Umbilical cord (tissue), 2 donors: ENCODE results near the gene MAD1L1. TPM values are rescaled to one million over a fixed set of nuclear protein-coding genes. Genes with fewer than 3 reads are reported as not detected.
"Not testable (repeated sequence)": the region's sequence is repeated elsewhere in the genome, so short reads cannot be mapped to it uniquely, and the experiment has no call there.

Experiments
- DNase-seq: peaks from one replicate; pipeline ENCODE4 v3.0.0-alpha.2; 2015; ENCODE audit warnings: low spot score
- total RNA-seq: library from RNA; depleted of rRNA; stranded (reverse); fragments of >200 nt; gene quantifications from one replicate; pipeline ENCODE4 v1.2.3, GENCODE V29; 2014; ENCODE audit warnings: low replicate concordance; ENCODE audit not compliant: insufficient read depth

The MAD1L1 gene
- total RNA-seq, 1 donor from 2014 or later: 23.8 TPM

DNA sequence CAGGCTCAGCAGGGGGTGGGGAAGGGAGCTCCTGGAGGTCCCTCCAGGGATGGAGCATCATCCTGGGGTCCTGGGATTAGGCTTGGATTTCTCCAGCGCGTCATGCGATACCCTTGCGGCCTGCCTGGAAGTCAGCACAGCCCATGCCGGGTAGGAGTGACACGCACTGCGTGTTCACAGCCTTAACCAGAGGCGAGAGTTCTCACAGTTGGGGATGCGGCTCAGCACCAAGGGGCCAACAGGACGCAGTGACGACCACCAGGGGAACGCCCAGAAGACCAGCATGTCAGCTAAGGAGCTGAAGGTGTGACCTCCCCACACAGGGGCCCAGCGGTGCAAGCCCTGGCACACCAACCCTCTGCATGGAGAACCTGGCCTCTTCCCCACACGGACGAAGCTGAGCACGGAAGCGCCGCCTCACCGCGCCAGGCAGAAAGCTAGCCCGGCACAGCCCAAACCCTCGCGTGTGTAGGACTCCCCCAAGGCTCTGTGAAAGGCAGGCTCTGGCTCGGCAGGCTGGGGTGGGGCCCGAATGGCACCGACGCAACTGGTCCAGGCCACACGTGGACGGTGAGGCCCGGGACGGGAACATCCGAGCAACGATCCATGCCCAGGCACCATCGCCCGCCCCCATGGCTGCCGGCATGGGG, 364.1 kb downstream of the MAD1L1 start:
- no peak for DNase-seq

DNA sequence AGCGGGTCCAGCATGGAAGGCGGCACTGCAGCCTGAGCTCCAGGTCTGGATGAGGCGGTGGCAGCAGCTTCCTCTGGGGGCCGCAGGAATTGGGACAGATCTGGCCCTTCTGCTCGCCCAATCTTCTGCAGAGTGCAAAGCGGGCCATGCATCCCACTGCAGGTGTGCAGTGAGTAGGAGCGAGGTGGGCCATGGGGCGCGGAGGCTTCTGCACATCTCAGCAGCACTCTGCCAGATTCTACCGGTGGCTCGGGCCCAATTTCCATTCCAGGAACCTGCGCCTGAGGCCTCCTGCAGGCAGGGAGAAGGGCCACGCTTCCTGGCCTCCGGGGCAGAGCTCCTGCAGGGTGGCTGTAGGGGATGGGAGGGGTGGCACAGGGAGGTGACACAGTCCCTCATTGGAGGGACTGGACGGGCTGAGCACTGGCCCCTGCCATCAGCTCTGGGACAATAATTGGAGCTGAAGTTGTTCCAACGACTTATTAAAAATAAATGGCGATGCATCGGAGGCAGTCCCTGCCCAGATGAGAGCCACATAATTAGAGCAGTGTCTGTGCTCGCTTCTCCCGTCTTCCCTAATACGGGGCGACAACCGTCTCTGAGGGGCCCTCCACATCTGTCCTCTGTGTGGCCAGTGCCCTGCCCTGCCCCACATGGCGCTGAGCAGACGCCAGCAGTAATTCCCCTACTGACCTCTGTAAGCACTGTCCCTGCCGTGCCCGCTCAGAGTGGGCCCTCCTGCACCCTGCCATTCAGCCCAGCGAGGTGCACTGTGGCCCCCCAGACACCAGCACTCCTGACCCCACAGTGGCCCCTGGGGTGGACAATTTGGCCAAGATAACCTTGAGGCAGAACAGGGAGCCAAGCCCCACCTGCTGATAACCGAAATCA, 365.1 kb downstream of the MAD1L1 start:
- DNase-seq: no peak

DNA sequence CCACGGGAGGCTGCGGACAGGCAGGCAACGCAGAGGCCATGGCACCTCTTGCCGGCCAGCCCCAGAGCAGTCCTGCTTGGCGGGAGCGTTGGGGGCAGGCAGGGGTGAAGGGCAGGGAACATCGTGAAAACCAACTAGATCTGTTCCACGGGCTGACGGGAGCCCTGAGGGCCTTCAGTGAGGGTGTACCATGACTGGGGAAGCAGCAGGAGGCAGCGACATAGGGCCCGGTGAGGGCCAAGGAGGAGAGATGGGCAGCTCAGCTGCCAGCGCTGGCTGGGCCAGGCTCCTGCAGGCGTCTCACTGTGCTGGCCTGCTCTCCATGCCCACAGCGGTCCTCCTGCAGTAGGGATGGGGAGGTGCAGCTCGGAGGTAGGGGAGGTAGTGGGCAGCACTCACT, 366.1 kb downstream of the MAD1L1 start:
- DNase-seq: no peak

DNA sequence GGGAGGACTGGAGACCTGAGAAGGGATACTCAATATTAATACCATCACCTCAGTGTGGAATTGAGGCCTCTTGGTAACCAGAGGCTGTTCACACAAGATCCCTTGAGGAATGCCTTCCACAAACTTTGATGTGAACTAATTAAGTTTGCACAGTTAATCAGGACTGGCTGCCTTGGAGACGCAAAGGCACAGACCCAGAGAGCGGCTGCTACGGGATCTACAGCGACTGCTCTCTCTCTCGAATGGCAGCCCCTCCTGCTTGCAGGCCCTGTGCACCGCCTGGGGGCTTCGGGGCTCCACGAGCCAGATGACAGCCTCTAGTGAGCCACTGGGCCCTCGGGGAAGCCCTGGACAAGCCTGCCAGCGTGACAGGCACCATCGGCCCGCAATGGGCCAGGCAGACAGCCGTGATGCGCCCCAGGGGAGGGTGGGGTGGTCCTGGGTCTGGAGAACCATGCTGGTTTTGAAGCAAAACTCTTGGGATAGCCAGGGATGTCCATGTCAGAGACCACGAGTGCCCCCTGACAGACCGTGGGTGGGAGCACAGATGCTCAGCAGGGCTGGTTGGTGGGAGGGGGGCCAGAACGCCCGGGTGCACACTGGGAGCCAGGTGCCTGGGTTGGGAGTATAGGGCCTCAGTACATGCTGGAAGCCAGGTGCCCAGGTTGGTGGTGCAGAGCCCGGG, 367.0 kb downstream of the MAD1L1 start:
- no peak for DNase-seq

DNA sequence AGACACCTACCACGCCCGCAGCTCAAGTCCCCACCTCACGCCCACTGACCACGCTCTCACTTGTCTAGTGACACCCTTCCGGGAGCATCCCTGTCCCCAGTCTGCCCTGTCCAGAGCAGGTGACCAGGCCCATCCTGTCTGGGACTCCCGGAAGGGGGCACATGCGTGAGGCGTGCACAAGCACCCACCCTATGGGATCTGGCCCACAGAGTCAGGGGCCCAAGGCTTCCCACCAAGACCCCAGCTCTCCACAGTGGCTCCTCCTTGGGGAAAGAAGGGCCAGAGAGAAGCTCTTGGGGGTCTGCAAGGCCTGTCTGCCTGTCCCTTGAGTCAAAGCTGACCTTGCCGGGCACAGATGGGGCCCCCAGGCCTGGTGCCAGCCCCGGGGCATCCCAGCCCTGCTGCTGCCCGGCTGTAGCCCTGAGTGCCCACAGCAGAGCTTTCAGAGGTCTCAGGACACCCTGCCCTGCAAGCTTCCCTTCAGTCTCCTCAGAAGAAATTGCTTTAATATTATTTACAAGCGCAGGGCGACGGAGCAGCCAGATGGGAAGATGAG, 367.7 kb downstream of the MAD1L1 start:
- no peak for DNase-seq

DNA sequence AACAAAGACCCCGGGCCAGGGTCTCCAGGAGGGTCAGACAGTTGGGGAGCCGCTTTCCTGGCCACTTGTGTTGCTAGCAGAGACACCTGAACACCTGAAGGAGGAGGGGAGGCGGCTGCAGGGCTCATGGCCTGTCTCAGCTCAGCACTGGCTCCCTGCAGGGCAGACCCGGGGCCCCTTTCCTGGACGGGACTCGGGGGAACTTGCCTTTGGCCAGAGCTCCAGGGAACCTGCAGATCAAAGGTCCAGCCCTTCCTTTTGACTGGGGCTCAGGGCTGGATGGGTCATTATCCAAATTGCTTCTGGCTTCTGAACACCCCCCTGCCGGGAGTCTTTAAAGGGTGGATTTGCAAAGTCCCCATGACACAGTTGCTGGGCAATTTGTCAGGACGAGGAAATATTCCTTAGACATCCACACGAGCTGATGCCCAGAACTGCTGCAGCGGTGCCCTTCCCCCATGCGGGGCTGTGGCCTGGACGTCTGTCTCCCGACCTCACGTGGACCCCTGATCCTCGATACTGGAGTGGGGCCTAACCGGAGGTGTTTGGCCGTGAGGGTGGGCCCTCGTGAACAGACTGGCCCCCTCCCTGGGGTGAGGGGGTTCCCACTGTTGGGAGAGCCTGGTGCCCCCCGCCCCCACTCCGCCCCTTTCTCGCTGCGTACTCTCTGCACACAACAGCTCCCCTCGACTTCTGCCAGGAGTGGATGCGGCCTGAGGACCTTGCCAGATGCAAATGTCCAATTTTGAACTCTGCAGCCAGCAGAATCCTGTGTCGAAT, 368.4 kb downstream of the MAD1L1 start:
- DNase-seq: no peak

DNA sequence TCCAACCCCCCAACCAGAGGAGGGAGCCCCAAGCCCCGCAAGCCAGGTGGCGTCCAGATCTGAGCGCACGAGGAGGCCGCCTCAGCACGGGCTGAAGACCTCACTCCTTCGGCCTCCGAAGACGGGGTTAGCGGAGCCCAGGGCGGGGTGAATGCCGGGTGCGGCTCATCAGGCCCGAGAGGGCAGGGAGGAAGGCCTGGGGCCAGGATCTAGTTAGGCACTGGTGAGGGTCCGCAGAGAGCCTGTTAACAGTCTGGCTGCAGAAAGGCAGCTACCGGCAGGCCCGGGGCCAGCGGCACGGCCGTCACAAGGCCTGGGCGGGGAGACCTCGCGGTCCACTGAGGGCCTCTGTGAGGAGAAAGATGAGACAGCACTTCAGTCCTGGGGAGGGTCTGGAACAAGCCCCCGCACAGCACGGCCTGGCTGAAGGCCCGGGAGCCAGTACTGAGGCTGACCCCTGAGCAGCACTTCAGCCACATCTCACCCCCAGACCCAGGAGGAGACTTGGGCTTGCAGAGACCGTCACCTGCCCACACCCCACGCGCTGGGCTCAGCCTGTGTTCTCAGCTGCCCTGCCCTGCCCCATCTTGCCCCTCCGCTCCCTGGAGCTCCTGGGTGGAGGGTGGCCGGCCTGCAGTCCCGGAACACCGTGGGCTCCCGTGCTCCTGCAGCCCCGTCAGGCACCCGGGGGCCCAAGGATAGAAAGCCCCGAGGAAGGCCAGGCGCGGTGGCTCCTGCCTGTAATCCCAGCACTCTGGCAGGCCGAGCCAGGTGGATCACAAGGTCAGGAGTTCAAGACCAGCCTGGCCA, 369.4 kb downstream of the MAD1L1 start:
- DNase-seq: no peak

DNA sequence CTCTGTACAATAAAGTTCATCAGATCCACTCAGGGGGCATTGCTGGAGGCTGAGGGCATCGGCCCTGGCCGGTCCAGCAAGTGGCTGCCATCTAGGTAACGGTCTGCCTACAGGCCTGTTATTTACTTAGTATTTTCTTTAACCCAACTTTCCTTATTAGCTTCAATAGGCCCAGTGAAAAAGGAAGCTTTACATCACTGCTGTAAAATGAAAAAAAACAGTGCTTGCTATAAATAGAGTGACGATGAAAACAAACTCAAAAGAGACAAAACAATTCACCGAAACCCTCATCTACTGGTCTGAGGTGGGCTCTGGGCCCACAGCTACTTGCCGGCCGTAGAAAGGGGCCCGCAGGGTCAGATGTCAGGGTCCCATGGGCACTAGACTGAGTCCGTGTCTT, 370.2 kb downstream of the MAD1L1 start:
- no peak for DNase-seq

DNA sequence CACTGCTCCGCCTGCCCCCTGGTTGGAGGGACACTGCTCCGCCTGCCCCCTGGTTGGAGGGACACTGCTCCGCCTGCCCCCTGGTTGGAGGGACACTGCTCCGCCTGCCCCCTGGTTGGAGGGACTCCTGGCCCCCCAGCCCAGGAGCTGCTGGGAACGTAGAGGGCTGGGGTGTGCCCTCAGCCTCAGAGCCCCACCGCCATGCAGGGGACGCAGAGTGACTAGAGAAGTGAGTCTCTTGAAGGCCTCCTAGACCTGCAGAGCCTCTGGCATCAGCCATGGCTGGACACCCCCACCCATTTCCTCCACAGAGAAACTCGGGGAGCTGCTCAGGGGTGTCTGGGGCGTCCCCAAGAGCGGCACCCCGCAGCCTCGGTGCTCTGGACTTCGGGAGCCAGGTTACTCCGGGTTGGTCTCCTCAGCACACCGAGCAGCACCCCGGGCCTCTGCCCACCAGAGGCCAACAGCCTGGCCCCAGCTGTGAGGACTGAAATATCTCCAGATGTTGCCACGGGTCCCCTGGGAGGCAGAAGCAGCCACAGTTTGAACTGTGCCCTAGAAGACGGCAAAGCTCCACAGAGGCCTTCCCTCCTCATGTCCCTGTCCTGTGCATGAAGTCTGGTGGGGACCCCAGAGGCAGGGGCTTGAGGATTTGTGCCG, 370.8 kb downstream of the MAD1L1 start:
- DNase-seq: no peak

DNA sequence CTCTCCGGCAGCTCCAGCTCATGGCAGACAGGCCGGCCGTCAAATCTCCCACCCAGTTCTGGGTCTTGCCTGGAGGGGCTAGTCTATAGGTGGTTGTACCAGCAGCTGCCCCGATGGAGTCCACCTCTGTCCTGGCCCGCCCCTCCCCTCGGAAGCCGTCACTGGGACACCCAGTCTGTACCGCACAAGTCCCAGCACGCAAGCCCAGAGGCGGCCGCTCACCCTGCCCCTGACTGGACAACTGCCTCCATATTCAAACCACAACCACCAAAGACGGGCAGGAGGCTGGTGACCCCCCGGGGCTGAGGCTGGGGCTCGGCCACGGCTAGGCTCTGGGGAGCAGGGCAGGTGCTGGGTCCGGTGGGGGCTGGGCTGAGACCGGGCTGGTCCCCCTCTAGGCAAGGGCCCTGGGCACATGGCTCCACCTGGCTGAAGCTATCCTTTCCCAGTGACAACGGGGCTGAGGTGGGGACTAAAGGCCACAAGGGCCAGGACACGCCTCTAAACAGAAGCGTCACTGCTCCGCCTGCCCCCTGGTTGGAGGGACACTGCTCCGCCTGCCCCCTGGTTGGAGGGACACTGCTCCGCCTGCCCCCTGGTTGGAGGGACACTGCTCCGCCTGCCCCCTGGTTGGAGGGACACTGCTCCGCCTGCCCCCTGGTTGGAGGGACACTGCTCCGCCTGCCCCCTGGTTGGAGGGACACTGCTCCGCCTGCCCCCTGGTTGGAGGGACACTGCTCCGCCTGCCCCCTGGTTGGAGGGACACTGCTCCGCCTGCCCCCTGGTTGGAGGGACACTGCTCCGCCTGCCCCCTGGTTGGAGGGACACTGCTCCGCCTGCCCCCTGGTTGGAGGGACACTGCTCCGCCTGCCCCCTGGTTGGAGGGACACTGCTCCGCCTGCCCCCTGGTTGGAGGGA, 371.6 kb downstream of the MAD1L1 start:
- not testable (repeated sequence) for DNase-seq

DNA sequence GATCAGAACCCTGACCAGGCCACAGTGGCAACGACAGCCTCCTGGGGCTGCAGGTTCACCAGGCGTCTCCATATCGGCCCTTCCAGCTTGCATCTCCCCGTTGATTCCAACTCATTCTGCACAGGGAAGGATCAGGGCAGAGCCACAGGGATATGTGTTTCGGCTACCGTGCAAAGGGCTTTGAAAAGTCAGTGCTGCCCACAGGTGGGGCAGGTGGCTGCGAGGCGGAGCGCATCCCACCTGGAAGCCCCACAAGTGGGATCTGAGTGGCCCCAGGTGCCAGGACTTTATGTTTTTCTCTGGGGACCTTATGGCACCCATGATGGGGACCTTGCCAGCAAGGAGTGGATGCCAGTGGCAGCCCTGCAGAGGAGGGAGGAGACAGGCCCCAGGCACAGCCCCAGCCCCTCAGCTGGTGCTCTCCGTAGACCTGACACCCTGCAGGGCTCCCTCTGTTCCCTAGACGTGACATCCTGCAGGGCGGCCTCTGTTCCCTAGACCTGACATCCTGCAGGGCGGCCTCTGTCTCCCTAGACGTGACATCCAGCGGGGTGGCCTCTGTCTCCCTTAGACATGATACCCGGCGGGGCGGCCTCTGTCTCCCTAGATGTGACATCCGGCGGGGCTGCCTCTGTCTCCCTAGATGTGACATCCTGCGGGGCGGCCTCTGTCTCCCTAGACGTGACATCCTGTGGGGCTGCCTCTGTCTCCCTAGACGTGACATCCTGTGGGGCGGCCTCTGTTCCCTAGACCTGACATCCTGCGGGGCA, 373.3 kb downstream of the MAD1L1 start:
- no peak for DNase-seq

DNA sequence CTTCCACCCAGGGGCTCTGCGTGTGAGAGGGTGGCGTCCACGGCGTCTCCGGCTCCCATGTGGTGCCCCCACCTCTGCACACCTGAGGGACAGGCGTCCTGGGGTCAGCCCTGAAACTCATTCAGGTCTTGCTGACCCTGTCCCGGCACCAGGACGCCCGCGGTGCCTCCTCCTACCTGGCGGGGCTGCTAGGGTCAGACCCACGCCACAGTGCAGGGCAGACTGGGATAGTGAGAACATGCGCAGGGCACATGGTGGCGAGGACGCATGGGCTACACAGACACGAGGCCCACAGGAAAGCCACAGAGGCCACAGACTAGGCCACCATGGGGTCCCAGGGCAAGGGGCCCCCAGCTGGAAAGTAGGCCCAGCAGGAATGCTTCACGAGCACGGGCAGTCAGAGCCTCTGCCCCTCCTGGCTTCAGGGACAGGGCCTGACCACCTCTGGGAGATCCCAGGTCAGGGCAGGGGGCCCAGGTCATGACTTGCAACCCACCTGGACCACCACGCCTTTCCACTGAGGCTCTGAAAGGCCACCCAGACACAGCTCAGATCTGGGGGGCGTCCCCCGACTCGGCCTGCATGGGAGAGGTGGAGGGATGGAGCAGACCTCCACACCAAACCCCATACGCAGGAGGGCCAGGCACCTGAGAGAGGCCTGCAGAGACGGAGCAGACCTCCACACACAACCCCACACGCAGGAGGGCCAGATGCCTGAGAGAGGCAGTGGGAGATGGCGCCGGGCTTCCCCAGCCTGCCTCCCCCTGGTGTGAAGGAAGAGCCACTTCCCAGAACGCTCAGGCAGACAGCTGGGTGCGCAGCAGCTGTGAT, 374.1 kb downstream of the MAD1L1 start:
- no peak for DNase-seq

DNA sequence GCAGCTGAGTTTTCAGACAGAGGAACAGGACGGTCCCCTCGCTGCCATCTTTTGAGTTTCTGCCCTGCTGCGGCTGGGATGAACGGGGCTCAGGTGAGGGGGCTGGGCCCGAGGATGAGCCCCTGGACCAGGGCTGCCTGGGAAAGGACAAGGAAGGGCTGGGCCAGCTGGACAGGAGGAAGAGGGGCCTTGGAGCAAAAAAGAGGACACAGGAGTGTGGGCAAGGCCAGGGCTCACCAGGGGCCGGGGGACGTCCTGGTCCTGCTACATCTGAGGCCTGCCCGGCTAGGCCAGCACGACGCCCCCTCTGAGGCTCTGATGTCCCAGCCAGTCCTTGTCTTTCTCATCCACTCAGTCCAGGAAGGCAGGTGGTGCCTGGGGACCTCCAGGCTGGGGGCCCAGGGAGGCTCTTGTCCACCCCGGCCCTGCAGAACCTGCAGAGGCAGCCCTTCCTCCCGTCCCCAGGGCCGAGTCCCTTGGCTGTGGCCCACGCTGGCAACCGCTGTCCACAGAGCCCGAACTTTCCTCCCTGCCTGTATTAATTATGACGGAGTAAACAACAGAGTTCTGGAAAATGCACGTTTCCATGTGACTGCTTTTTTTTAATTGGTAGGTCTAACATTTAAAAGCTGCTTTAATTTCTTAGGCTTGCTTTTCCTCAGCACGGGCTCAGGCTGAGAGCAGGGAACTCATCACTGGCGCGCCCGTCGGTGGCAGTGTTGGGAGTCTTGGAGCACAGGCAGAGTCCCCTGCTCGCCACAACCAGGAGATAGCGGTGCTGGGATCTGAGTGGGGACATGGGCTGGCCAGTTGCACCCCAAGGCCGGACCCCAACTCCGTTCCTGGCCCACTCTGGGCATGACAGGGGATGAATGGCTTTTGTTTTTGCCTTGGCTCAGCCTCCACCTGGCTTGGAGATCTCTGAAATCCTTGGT, 375.0 kb downstream of the MAD1L1 start:
- no peak for DNase-seq

DNA sequence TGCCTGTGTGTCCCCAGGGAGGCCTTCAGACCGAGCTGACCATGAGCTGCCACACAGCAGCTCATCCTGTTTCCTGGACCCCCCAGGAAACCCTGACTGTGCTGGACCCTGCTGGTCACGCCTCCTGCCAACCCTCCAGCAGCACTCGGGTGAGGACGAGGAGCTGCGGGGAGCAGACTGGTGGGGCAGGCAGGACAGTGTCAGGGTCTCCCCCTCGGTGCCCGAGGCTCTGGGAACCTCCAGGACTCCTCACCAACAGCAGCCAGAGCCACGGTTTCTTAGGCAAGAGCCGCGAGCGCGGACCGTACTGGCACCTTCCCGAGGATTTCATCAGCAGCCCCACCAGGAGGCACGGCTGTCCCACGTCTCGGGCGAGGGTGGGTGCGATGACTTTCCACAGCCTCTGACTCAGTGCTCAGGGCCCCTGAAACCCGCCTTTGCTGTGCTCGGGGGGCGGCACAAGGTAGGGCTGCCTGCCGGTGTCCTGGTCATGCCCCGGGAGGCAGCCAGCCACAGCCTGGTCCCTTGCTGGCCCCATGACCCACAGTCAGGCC, 375.8 kb downstream of the MAD1L1 start:
- DNase-seq: no peak

DNA sequence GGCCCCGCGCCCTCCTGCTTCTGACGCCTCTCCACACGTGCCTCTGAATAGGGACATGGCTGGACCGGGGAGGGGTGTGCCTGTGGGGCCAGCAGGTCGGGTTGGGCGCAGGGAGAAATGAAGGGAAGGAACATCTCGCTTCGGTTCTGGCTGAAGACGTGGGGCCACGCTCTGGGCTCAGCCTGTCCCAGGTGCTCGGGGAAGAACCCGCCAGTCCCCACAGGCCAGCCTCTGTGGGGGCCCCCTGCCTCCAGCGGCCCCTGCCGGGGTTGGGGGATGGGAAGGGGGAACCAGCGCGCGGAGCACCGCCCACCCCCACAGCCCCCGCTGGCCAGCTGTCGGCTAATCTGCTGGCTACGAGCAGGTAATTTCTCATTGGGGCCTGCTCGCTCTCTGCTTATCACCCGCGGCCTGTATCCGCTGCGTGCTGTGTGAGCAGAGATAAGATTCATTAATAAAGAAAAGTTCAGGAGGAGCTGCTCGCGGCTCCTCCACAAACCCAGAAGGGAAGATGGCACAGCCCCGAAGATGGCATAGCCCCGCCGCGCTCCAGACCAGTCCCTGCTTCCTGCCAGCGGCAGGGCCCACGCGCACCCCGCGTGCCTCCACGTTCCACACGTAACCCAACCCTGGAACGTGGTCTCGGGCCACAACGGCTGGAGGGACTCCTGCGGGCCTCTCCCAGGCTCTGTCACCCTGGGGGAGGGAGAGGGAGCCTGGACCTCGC, 376.4 kb downstream of the MAD1L1 start:
- no peak for DNase-seq
